Activated CD4-positive, alpha-beta T cell treated with anti-CD3 and anti-CD28 coated beads, Interleukin-2, amount 10 ng/mL, durations not matched to agents 7 days and 5 days (primary cell): ENCODE results near the gene IL2RA. TPM values are rescaled to one million over a fixed set of nuclear protein-coding genes. Genes with fewer than 3 reads are reported as not detected.
A peak's percentile ranks its signal among the peaks of the same experiment; 100 is the strongest.

Experiments
- CTCF ChIA-PET: fragments of 350-600 bp; sonication (Branson Sonifier 250); formaldehyde crosslinking; loops from one replicate; lab custom pipeline; 2021; ENCODE audit warnings: antibody characterized with exemption; lab: Charles Lee
- POLR2A ChIA-PET: fragments of 350-600 bp; sonication (Branson Sonifier 250); formaldehyde crosslinking; loops from one replicate; lab custom pipeline; 2021; ENCODE audit warnings: antibody characterized with exemption; lab: Charles Lee
- DNase-seq: peaks from one replicate; pipeline ENCODE4 v3.0.0-alpha.2; 2020
- H3K27ac Mint-ChIP-seq: one replicate; pipeline ENCODE4 v1.8.0; 2021; ENCODE audit warnings: mild to moderate bottlenecking, moderate library complexity, mixed read lengths
- H3K27me3 Mint-ChIP-seq: one replicate; pipeline ENCODE4 v1.8.0; 2021; ENCODE audit warnings: mixed read lengths
- H3K36me3 Mint-ChIP-seq: one replicate; pipeline ENCODE4 v1.8.0; 2021; ENCODE audit warnings: low read depth, mixed read lengths
- H3K4me1 Mint-ChIP-seq: one replicate; pipeline ENCODE4 v1.8.0; 2021; ENCODE audit warnings: mixed read lengths
- H3K4me3 Mint-ChIP-seq: one replicate; pipeline ENCODE4 v1.8.0; 2021; ENCODE audit warnings: mild to moderate bottlenecking, moderate library complexity, mixed read lengths
- H3K9me3 Mint-ChIP-seq: one replicate; pipeline ENCODE4 v1.8.0; 2021; ENCODE audit warnings: mixed read lengths
- total RNA-seq, 2 experiments: library from RNA; stranded (reverse); gene quantifications; one replicate each; pipeline ENCODE4 v1.2.3, GENCODE V29; 2021

The IL2RA gene
- total RNA-seq, 2 experiments from 2014 or later = 124 to 142 TPM

DNA sequence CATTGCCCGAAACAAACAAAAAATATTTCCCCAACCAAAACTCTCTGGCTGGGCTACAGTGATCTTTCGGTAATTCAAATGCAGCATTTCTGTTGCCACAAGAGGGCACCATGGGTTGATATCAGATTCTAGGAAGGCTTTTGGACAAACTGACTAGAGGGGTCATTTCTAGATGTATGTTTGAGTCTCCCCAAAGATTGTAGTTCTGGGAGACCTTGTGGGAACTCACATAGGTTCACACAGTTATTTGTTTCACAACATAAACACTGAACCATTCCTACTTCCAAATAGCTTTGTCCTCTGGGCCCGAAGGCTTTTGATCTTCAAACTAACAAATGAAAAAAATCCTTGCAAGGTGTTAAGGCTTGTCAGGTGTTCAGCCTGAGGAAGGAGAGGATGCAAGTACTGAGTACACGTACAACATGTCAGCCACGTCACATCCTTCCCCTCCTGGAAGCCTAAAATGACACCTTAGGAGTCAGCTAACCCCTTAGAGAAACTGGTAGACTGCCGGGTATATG lies 47.9 kb downstream of the IL2RA start:
- DNase-seq = peak; percentile 76
- Mint-ChIP-seq H3K4me3 (no peak overlapping the region), H3K27ac (peak overlapping the region; percentile 87), H3K9me3 (peaks cover 3% of the 10 kb centered on the region), H3K27me3 (no peaks in the 10 kb centered on the region), H3K36me3 (peaks cover 58% of the 10 kb centered on the region), H3K4me1 (peaks cover 45% of the 10 kb centered on the region)
- ChIA-PET POLR2A (no interaction called here), CTCF (interaction anchor here (0.6 to 2.2 kb wide), 8 partner anchors 9 to 334 kb away, joined by 3 to 7 read pairs (median 4); no protein-coding TSS in a partner anchor)

DNA sequence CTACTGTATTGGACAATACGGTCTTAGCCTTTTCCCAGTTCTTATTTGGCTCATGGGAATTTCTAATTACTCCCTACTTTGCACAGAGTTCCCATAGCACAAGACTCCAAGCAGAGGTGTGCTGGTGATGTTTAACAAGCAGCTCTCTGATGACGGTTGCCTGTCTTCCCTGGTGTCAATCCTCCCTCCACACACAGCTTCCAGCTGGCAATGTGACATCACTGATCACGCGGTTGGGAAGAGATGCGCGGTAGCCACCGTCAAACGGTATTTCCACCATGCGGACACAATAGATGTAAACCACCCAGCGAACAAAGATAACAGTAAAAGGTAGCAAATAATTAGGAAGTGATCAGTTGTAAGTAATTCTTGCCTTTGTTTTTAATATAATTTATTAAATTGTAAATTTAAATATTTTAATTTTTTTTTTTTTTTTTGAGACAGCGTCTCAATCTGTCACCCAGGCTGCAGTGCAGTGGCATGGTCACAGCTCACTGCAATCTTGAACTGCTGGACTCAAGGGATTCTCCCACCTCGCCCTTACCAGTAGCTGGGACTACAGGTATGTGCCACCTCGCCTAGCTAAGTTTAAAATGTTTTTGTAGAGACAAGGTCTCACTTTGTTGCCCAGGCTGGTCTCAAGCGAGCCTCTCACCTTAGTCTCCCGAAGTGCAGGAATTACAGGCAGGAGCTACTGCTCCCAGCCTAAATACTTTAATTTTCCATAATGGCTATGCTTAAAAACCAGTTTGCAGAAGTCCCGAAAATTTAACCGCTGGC lies 48.6 kb downstream of the IL2RA start:
- Mint-ChIP-seq H3K27me3 (no peaks in the 10 kb centered on the region), H3K36me3 (peaks cover 55% of the 10 kb centered on the region), H3K9me3 (no peaks in the 10 kb centered on the region), H3K27ac (peak overlapping the region; percentile 87), H3K4me1 (peaks cover 38% of the 10 kb centered on the region), H3K4me3 (no peak overlapping the region)
- no peak for DNase-seq
- POLR2A ChIA-PET = no interaction called here
- CTCF ChIA-PET = interaction anchor here (0.6 to 2.2 kb wide), 9 partner anchors 10 to 297 kb away, joined by 3 to 7 read pairs (median 4); no protein-coding TSS in a partner anchor

DNA sequence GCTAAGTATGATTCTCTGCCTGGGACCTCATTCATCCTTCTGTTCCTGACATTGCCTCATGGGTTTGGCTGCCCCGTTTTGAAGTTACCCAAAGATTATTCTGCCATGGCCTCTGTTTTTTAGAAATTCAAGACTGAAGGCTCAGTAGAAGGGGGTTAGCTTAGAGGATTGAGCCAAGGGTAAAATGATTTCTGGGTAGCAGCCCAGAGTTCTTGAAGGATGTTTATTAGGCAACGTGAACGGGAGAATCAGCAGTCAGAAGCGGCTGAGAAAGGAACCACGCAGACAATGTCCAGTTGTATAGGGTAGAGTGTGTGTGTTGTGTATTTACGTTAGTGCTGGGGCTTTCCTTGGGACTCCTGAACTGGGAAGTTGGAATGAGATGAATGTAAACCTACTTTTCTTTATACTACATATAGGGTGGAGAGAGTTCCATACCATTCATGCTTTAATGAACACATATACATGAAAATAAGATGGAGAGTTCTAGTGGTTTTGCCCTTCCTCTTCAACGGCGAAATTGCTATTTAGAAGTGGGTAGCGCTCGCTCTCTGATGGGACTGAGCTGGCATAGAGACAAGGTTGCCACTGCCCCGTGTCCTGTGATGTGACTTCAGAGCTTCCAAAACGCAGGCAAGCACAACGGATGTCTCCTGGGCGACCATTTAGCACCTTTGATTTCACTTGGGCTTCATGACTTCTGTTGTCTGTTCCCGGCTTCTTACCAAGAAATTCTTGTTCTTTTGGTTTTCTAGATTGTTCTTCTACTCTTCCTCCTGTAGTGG lies 49.9 kb downstream of the IL2RA start:
- Mint-ChIP-seq H3K36me3 (peaks cover 59% of the 10 kb centered on the region), H3K27me3 (no peaks in the 10 kb centered on the region), H3K4me3 (no peak overlapping the region), H3K27ac (no peak overlapping the region), H3K9me3 (peaks cover 10% of the 10 kb centered on the region), H3K4me1 (peaks cover 37% of the 10 kb centered on the region)
- POLR2A ChIA-PET = no interaction called here
- CTCF ChIA-PET = interaction anchor here (0.7 to 2.1 kb wide), 3 partner anchors 19 to 74 kb away, joined by 3 to 7 read pairs (median 3); no protein-coding TSS in a partner anchor
- DNase-seq = no peak

DNA sequence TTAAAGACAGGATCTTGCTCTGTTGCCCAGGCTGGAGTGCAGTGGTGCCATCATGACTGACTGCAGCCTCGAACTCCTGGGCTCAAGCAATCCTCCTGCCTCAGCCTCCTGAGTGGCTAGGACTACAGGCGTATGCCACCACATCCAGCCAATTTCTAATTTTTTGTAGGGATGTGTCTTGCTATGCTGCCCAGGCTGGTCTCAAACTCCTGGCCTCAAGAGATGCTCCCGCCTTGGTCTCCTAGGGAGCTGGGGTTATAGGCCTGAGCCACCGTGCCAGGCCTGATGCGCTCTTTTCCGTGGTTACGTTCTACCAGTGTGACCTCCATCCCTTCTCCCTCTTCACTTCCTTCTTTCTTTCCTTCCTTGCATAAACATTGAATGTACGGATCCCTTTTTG lies 50.6 kb downstream of the IL2RA start:
- Mint-ChIP-seq H3K9me3 (peaks cover 15% of the 10 kb centered on the region), H3K4me1 (peaks cover 31% of the 10 kb centered on the region), H3K4me3 (no peak overlapping the region), H3K36me3 (peaks cover 55% of the 10 kb centered on the region), H3K27me3 (no peaks in the 10 kb centered on the region), H3K27ac (no peak overlapping the region)
- ChIA-PET POLR2A (no interaction called here), CTCF (interaction anchor here (0.7 kb wide), 1 partner anchor 75 kb away, joined by 3 read pairs; no protein-coding TSS in a partner anchor)
- DNase-seq = peak; percentile 3

DNA sequence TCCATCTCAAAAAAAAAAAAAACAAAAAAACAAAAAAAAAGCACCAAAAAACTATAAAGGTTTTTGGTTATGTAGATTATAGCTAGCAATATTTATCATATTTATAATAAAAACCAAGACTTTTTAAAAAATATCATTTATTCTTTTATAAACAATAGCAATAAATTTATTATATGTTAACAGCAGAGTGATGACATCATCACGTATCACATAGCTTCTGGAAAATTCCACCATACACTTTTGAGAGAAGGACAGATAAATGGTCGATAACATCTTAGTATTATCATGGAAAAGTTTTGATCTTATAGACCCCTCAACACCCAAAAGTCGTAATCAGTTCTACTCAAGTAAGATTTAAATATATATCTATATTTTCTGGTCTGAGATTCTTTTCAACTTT lies 51.6 kb downstream of the IL2RA start:
- peaks cover 24% of the 10 kb centered on the region for H3K4me1 Mint-ChIP-seq
- DNase-seq = no peak
- peaks cover 49% of the 10 kb centered on the region for H3K36me3 Mint-ChIP-seq
- H3K9me3 Mint-ChIP-seq = peaks cover 15% of the 10 kb centered on the region
- no peaks in the 10 kb centered on the region for H3K27me3 Mint-ChIP-seq
- CTCF ChIA-PET = interaction anchor here (0.6 to 1.6 kb wide), 6 partner anchors 10 to 225 kb away, joined by 3 to 5 read pairs (median 4); partner anchors contain the start of gene IL15RA
- H3K27ac Mint-ChIP-seq = no peak overlapping the region
- H3K4me3 Mint-ChIP-seq = no peak overlapping the region
- POLR2A ChIA-PET = no interaction called here

DNA sequence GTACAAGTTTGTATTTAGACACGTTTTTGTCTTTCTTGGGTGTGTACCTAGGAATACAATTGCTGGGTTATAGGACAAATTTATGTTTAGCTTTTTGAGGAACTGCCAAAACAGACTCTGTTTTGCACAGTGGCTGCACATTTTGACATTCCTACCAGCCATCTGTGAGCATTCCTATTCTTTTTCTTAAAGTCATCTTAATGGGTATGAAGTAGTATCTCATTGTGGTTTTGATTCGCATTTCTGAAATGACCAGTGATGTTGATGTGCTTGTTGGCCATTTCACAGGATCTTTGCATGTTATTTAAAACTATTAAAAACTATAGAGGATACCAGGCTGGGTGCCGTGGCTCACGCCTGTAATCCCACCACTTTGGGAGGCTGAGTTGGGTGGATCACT lies 52.2 kb downstream of the IL2RA start:
- Mint-ChIP-seq H3K4me3 (no peak overlapping the region), H3K9me3 (peaks cover 15% of the 10 kb centered on the region), H3K27ac (no peak overlapping the region), H3K36me3 (peaks cover 48% of the 10 kb centered on the region), H3K4me1 (peaks cover 19% of the 10 kb centered on the region), H3K27me3 (no peaks in the 10 kb centered on the region)
- ChIA-PET POLR2A (no interaction called here), CTCF (interaction anchor here (0.9 to 1.6 kb wide), 5 partner anchors 10 to 128 kb away, joined by 3 to 4 read pairs (median 4); partner anchors contain the start of gene IL15RA)
- no peak for DNase-seq

DNA sequence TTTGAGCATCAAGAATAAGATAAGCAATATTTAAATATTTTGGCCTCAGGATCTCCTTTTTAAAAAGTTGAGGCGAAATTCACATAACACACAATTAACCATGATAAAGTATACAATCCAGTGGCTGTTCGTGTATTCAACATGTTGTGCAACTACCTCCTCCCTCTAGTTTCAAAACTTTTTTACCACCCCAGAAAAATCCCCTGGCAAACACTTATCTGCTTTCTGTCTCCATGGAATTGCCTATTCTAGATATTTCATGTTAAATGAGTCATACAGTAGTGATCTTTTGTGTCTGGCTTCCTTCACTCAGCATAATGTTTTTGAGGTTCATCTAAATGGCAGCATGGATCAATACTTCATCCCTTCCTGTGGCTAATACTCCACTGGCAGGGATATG lies 53.0 kb downstream of the IL2RA start:
- peaks cover 14% of the 10 kb centered on the region for H3K4me1 Mint-ChIP-seq
- ChIA-PET CTCF (interaction anchor here (1.2 kb wide), 1 partner anchor 20 kb away, joined by 3 read pairs; no protein-coding TSS in a partner anchor), POLR2A (no interaction called here)
- no peak overlapping the region for H3K4me3 Mint-ChIP-seq
- peaks cover 41% of the 10 kb centered on the region for H3K36me3 Mint-ChIP-seq
- no peak overlapping the region for H3K27ac Mint-ChIP-seq
- peaks cover 15% of the 10 kb centered on the region for H3K9me3 Mint-ChIP-seq
- H3K27me3 Mint-ChIP-seq = no peaks in the 10 kb centered on the region
- DNase-seq = no peak

DNA sequence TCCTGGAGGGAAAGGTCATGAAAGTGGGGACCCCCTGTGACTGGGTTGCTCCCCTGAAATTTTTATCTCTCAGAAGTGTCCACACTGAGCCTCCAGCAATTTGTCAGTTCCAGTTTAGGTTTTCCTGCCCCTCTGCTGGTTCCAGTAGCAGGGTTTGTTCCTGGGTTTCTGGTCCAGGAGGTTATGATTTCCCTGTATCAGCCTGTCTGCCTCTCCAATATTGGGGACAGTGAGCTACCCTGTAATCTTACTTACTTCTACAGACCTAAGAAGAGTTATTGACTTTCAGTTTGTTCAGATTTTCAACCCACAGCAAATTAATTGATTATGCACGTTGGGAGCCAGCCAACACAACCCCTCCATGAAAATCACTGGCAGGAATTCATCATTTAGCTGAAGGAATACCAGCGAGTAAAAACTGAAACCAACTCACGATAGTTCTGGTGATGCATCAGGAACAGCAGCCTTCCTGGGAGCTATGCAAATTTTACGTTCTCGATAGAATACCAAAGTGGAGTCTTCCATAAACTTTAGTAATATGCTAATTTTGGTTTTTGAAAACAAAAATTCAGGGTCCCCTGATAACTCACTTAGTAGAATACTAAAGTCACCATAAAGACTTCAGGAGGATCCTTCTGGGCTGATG lies 53.5 kb downstream of the IL2RA start:
- no peaks in the 10 kb centered on the region for H3K27me3 Mint-ChIP-seq
- ChIA-PET CTCF (interaction anchor here (1.2 kb wide), 1 partner anchor 21 kb away, joined by 3 read pairs; no protein-coding TSS in a partner anchor), POLR2A (no interaction called here)
- H3K4me1 Mint-ChIP-seq = peaks cover 15% of the 10 kb centered on the region
- H3K4me3 Mint-ChIP-seq = no peak overlapping the region
- peak; percentile 1 for DNase-seq
- H3K9me3 Mint-ChIP-seq = peaks cover 15% of the 10 kb centered on the region
- no peak overlapping the region for H3K27ac Mint-ChIP-seq
- H3K36me3 Mint-ChIP-seq = peaks cover 37% of the 10 kb centered on the region

DNA sequence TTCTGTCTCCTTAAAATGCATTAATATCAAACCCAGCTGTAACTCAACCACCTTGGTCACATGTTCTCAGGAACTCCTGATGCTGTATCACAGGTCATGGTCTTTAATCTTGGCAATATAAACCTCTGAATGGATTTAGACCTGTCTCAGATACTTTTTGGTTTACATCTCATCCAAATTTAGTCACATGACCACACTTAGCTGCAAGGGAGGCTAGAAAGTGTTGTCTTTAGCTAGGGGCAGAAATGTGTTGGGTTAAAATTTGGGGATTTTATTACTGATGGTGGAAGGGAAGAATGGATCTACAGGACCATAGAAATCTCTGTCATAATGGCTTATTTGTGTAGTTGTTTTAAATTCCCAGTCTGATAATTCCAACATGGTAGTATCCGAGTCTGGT lies 55.2 kb downstream of the IL2RA start:
- ChIA-PET POLR2A (interaction anchor here (0.7 kb wide), 1 partner anchor 68 kb away, joined by 3 read pairs; no protein-coding TSS in a partner anchor), CTCF (interaction anchor here (0.6 kb wide), 1 partner anchor 60 kb away, joined by 4 read pairs; no protein-coding TSS in a partner anchor)
- Mint-ChIP-seq H3K4me3 (no peak overlapping the region), H3K4me1 (peaks cover 27% of the 10 kb centered on the region), H3K27ac (no peak overlapping the region), H3K27me3 (no peaks in the 10 kb centered on the region), H3K36me3 (peaks cover 24% of the 10 kb centered on the region), H3K9me3 (peaks cover 15% of the 10 kb centered on the region)
- DNase-seq = no peak

DNA sequence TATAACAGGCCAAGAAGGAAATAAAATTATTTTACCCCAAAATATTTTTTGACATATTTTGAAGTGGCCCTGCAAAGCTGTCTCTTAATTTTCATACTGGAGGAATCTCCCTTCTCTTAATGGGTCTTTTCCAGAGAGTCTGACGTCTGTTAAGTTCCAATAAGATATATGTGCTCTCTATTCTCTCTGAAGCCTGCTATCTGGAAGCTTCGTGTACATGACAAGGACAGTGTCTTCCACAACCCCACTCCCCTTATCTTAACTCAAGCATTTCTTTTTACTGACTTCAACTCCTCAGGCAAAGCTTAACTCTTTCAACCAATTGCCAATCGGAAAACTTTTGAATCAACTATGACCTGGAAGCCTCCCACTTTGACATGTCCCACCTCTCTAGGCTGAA lies 55.6 kb downstream of the IL2RA start:
- Mint-ChIP-seq H3K36me3 (peaks cover 21% of the 10 kb centered on the region), H3K9me3 (peaks cover 15% of the 10 kb centered on the region), H3K4me1 (peaks cover 32% of the 10 kb centered on the region), H3K27ac (no peak overlapping the region), H3K27me3 (no peaks in the 10 kb centered on the region), H3K4me3 (no peak overlapping the region)
- ChIA-PET CTCF (no interaction called here), POLR2A (interaction anchor here (0.7 kb wide), 1 partner anchor 67 kb away, joined by 3 read pairs; no protein-coding TSS in a partner anchor)
- no peak for DNase-seq

DNA sequence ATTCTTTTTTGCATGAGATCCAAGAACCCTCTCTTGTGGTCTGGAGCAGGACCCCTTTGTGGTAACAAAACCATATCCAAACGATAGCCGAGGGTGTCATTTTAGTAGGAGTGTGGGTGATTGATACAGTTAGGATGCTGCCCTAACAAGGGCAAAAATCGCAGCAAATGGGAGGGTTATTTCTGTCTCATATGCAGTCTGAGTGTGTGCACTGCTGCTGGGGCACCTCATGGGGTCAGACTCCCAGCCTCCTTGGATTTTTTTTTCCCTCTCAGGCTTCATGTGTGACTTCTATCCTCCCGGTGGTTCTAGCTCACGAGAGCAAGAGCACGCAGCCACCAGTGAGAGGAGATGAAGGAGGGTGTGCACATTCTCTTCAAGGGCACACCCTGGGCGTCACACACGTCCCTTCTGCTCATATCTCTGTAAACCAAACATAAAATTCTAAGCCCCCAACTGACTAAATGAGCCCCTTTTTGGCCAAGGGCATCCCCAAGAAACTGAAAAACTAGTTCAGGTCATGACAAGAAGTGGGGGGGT lies 56.2 kb downstream of the IL2RA start:
- ChIA-PET CTCF (no interaction called here), POLR2A (no interaction called here)
- Mint-ChIP-seq H3K27ac (no peak overlapping the region), H3K27me3 (no peaks in the 10 kb centered on the region), H3K36me3 (peaks cover 15% of the 10 kb centered on the region), H3K4me1 (peaks cover 34% of the 10 kb centered on the region), H3K9me3 (peaks cover 15% of the 10 kb centered on the region), H3K4me3 (no peak overlapping the region)
- DNase-seq = no peak
